ENCODE results near the gene CNEP1R1. TPM values are rescaled to one million over a fixed set of nuclear protein-coding genes. Genes with fewer than 3 reads are reported as not detected.

Gene CNEP1R1
- 10 to 100 TPM; 12.4 to 25.6 (median 15.1) TPM for total RNA-seq

GRCh38 chr16:50024684-50025536 lies at the start of gene CNEP1R1:
CNEP1R1 (plus strand) TSS chr16:50025225; CDS start chr16:50025316, 91 bp downstream.
- H3K27ac ChIP-seq: peak within 1 kb of the TSS; percentile 75 to 87 (median 83)
- DNase-seq: peak; percentile 91 to 96 (median 96)
- no peaks in the 10 kb centered on the region for H3K9me3 ChIP-seq
- peak within 1 kb of the TSS; percentile 90 to 99 (median 93) for H3K4me3 ChIP-seq
- H3K27me3 ChIP-seq: no peaks in the 10 kb centered on the region
- H3K36me3 ChIP-seq: peaks cover 0 to 6% (median 0%) of the 10 kb centered on the region in 3 donors
- H3K4me1 ChIP-seq: peaks cover 0 to 18% (median 3%) of the 10 kb centered on the region in 4 donors
- TF ChIP-seq CTCF (IDR thresholded peaks at IDR 0.05) (peak; percentile 100), POLR2A (IDR thresholded peaks at IDR 0.05) (peak; percentile 39 to 59)

GRCh38 chr16:49977427-49977826 lies 47.6 kb upstream of the CNEP1R1 start:
- H3K4me1 ChIP-seq: no peaks in the 10 kb centered on the region
- no peaks in the 10 kb centered on the region for H3K9me3 ChIP-seq
- no peaks in the 10 kb centered on the region for H3K27me3 ChIP-seq
- no peaks in the 10 kb centered on the region for H3K36me3 ChIP-seq
- no peak overlapping the region for H3K4me3 ChIP-seq
- no peak for DNase-seq
- no peak overlapping the region for H3K27ac ChIP-seq
- TF ChIP-seq CTCF (IDR thresholded peaks at IDR 0.05): no peak
- no peak for TF ChIP-seq POLR2A (IDR thresholded peaks at IDR 0.05)

GRCh38 chr16:49978569-49979326 lies 46.3 kb upstream of the CNEP1R1 start:
- no peak for DNase-seq
- Histone ChIP-seq H3K27me3 (no peaks in the 10 kb centered on the region), H3K27ac (no peak overlapping the region), H3K4me1 (no peaks in the 10 kb centered on the region), H3K9me3 (no peaks in the 10 kb centered on the region), H3K36me3 (no peaks in the 10 kb centered on the region), H3K4me3 (no peak overlapping the region)
- TF ChIP-seq POLR2A (IDR thresholded peaks at IDR 0.05): no peak
- TF ChIP-seq CTCF (IDR thresholded peaks at IDR 0.05): no peak

GRCh38 chr16:49980166-49980565 lies 44.9 kb upstream of the CNEP1R1 start:
- H3K27ac ChIP-seq: no peak overlapping the region
- H3K4me3 ChIP-seq: no peak overlapping the region
- no peak for DNase-seq

More at GRCh38 chr16:49980166-49980565, 44.9 kb upstream of the CNEP1R1 start:
- no peaks in the 10 kb centered on the region for H3K27me3 ChIP-seq
- H3K9me3 ChIP-seq: no peaks in the 10 kb centered on the region
- H3K4me1 ChIP-seq: no peaks in the 10 kb centered on the region
- H3K36me3 ChIP-seq: no peaks in the 10 kb centered on the region
- TF ChIP-seq CTCF (IDR thresholded peaks at IDR 0.05) (no peak), POLR2A (IDR thresholded peaks at IDR 0.05) (no peak)
